H7 (cell line): Measurements from ENCODE around the gene SPC25. TPM values are rescaled to one million over a fixed set of nuclear protein-coding genes. Genes with fewer than 3 reads are reported as not detected.
A peak's percentile ranks its signal among the peaks of the same experiment; 100 is the strongest.

Experiments used
- DNase-seq: peaks from one replicate; pipeline ENCODE4 v3.0.0; 2012
- H3K27me3 ChIP-seq: 2 replicates; pipeline ENCODE4 v1.6.0; 2011; ENCODE audit warnings: mild to moderate bottlenecking, low read length; ENCODE audit not compliant: control insufficient read depth, insufficient read depth
- H3K36me3 ChIP-seq: replicated peaks from 2 replicates; pipeline ENCODE4 v1.5.1; 2011; ENCODE audit warnings: low read length; ENCODE audit not compliant: control insufficient read depth, insufficient read depth
- H3K4me3 ChIP-seq: 2 replicates; pipeline ENCODE4 v1.5.1; 2011; ENCODE audit warnings: low read depth, mild to moderate bottlenecking, control low read depth, low read length, moderate library complexity; ENCODE audit not compliant: insufficient read depth
- total RNA-seq: library from RNA; depleted of rRNA; stranded (reverse); fragments of >200 nt; shearing (Covaris generic); gene quantifications from 2 replicates; pipeline ENCODE4 v1.2.3, GENCODE V29; 2014

The SPC25 gene
- total RNA-seq, 1 experiment from 2014 or later = 11.9 TPM

DNA sequence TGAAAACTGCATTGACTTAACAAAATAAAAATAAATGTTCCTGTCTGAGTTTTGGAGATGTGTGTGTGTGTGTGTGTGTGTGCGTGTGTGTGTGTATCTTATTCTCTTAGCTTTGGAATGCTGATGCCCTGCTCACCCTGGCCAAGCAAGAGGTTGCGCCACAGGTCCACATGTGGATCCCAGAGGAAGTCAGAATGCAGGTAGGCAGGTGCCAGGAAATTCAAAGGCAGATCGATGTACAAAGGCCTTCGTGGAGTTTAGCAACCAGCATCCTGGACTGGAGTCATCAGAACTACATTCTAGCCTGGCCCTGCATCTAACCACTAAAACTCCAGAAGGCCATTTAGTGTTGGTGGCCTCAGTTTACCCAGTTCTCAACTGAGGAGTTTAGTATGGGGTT is 23.3 kb upstream of the SPC25 start:
- no peak overlapping the region for H3K4me3 ChIP-seq
- H3K36me3 ChIP-seq = no peaks in the 10 kb centered on the region
- H3K27me3 ChIP-seq = peaks cover 2% of the 10 kb centered on the region; the same call in 1 of the 2 replicates
- no peak for DNase-seq

DNA sequence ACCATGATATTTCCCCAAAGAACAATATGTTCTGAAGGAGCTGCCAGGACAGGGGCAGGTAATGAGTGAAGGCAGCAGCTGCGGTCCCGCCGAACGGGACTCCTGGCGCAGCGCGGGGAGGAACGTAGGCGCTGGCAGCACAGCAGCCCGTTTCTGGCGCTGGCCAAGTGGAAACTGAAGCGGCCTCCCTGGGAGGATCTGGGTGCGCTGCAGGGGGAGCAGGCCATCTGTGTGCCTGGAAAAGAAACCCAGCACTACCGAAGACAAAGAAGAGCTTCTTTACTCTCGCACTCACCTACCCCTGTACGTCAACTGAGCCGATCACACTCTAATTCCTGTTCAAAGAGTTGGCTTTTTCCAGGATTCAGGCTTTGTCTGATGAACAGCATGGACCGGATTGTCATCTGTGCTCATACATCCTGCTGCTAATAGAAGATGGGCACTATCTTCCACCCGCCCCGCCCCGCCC is 22.7 kb upstream of the SPC25 start:
- DNase-seq = peak; percentile 70
- Histone ChIP-seq H3K4me3 (peak overlapping the region; percentile 6; the same call in 1 of the 2 replicates), H3K27me3 (peaks cover 2% of the 10 kb centered on the region; the same call in 1 of the 2 replicates)

DNA sequence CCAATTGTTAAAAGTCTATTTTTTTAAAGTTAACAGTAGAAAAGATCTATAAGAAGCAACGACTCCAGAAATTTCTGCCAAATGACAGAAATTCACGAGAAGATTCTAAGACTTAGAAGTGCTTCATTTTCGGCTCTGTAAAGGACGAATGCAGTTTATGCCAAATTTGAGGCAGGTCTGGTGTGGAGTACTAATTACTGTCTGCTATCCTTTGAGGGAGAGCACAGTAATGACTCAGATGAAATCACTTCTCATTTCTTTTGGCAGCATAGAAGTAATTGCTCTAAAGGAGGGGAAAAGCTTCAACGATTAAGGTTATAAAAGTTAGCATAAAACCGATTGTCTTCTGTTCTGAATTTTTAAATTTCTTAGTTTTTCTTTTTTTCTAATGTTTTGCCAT is 22.2 kb upstream of the SPC25 start:
- no peak for DNase-seq
- no peak overlapping the region for H3K4me3 ChIP-seq
- no peaks in the 10 kb centered on the region for H3K36me3 ChIP-seq
- peaks cover 2% of the 10 kb centered on the region; the same call in 1 of the 2 replicates for H3K27me3 ChIP-seq

More for the DNA sequence above, 22.7 kb upstream of the SPC25 start:
- H3K36me3 ChIP-seq = no peaks in the 10 kb centered on the region

DNA sequence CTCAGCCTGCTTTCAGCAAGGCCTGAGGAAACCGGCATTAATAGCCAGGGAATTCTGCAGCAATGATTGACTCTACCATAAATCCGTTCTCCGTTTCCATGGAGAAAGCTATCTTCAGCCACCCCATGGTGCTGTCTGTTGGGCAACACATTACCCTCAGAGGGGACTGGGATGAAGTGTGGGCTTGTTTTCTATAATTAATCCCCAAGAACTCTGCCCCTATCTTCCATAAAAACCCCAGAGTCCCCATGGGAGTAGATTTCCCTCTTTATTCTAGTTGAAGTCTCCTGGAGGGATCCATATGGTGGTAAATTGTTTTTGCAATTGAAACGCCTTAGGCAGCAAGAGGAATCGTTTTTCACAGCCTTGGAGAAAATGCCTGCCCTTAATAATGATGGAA is 20.1 kb upstream of the SPC25 start:
- no peak overlapping the region for H3K4me3 ChIP-seq
- DNase-seq = no peak
- peaks cover 2% of the 10 kb centered on the region; the same call in 1 of the 2 replicates for H3K27me3 ChIP-seq
- H3K36me3 ChIP-seq = no peaks in the 10 kb centered on the region

GRCh38 chr2:168907940-168908662 is 17.9 kb upstream of the SPC25 start:
- no peaks in the 10 kb centered on the region for H3K36me3 ChIP-seq
- peaks cover 2% of the 10 kb centered on the region; the same call in 1 of the 2 replicates for H3K27me3 ChIP-seq
- DNase-seq = peak; percentile 15
- no peak overlapping the region for H3K4me3 ChIP-seq

GRCh38 chr2:168904358-168904757 is 14.1 kb upstream of the SPC25 start:
- Histone ChIP-seq H3K27me3 (no peaks in the 10 kb centered on the region), H3K4me3 (no peak overlapping the region), H3K36me3 (no peaks in the 10 kb centered on the region)
- no peak for DNase-seq

GRCh38 chr2:168903888-168904287 is 13.7 kb upstream of the SPC25 start:
- H3K27me3 ChIP-seq = no peaks in the 10 kb centered on the region
- no peak for DNase-seq
- no peak overlapping the region for H3K4me3 ChIP-seq
- H3K36me3 ChIP-seq = no peaks in the 10 kb centered on the region

- H3K36me3 ChIP-seq = no peaks in the 10 kb centered on the region
- no peak for DNase-seq
- no peak within 1 kb of the TSS for H3K4me3 ChIP-seq
- H3K27me3 ChIP-seq = no peaks in the 10 kb centered on the region
Measured at GRCh38 chr2:168901003-168901402, 10.8 kb upstream of the SPC25 start, which contains the start of gene G6PC2. Gene G6PC2 (plus strand): TSS chr2:168901291. CDS start chr2:168901332, 41 bp downstream.

GRCh38 chr2:168897449-168897848 is 7.2 kb upstream of the SPC25 start:
- Histone ChIP-seq H3K4me3 (no peak overlapping the region), H3K27me3 (no peaks in the 10 kb centered on the region), H3K36me3 (no peaks in the 10 kb centered on the region)
- DNase-seq = no peak

GRCh38 chr2:168896783-168897182 is 6.6 kb upstream of the SPC25 start:
- Histone ChIP-seq H3K4me3 (no peak overlapping the region), H3K36me3 (no peaks in the 10 kb centered on the region), H3K27me3 (no peaks in the 10 kb centered on the region; the same call in 1 of the 2 replicates)
- no peak for DNase-seq

GRCh38 chr2:168895771-168896170 is 5.5 kb upstream of the SPC25 start:
- Histone ChIP-seq H3K4me3 (no peak overlapping the region), H3K27me3 (no peaks in the 10 kb centered on the region; the same call in 1 of the 2 replicates), H3K36me3 (no peaks in the 10 kb centered on the region)
- no peak for DNase-seq

- no peak overlapping the region for H3K4me3 ChIP-seq
- H3K36me3 ChIP-seq = no peaks in the 10 kb centered on the region
- no peaks in the 10 kb centered on the region; the same call in 1 of the 2 replicates for H3K27me3 ChIP-seq
- DNase-seq = no peak
Measured at GRCh38 chr2:168894720-168895119, 4.5 kb upstream of the SPC25 start.

GRCh38 chr2:168894101-168894500 is 3.9 kb upstream of the SPC25 start:
- H3K4me3 ChIP-seq = no peak overlapping the region
- no peak for DNase-seq
- H3K36me3 ChIP-seq = no peaks in the 10 kb centered on the region
- no peaks in the 10 kb centered on the region; the same call in 1 of the 2 replicates for H3K27me3 ChIP-seq

DNA sequence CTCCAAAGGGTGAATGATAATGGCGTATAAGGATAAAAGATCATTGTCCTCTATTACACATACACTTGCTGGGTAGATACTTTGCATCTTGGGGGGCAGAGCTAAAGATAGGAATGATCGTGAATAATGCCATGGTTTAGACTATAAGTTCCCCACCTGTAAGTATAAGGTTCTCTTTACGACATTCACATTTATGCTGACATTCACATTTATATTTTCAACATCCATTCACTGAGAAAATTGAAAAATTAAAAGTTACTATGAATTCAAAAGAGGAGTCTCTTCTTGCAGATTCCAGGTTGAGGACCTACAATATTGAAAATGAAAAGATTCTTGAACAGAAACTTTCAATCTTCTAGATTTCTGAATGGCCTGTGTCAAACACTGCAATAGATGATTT is 2.1 kb upstream of the SPC25 start:
- H3K27me3 ChIP-seq = no peaks in the 10 kb centered on the region; the same call in 1 of the 2 replicates
- no peak for DNase-seq
- H3K4me3 ChIP-seq = no peak overlapping the region
- H3K36me3 ChIP-seq = no peaks in the 10 kb centered on the region; the same call in 1 of the 2 replicates

GRCh38 chr2:168889635-168890005 is 610 bp downstream of the SPC25 start:
- Histone ChIP-seq H3K36me3 (peaks cover 1% of the 10 kb centered on the region; the same call in 1 of the 2 replicates), H3K4me3 (peak overlapping the region; percentile 78), H3K27me3 (no peaks in the 10 kb centered on the region; the same call in 1 of the 2 replicates)
- DNase-seq = peak; percentile 4
